HG03378 (cell line): ENCODE data around the gene POLN.

Source experiments
- ATAC-seq: cut with Tn5 transposase; IDR thresholded peaks from one replicate; pipeline ENCODE4 v1.9.1; 2021; ENCODE audit warnings: mild to moderate bottlenecking, moderate library complexity; ENCODE audit not compliant: unreplicated experiment

The POLN gene

GRCh38 chr4:2252530-2253091 lies 10.7 kb upstream of the POLN start:
- ATAC-seq, result no peak

DNA sequence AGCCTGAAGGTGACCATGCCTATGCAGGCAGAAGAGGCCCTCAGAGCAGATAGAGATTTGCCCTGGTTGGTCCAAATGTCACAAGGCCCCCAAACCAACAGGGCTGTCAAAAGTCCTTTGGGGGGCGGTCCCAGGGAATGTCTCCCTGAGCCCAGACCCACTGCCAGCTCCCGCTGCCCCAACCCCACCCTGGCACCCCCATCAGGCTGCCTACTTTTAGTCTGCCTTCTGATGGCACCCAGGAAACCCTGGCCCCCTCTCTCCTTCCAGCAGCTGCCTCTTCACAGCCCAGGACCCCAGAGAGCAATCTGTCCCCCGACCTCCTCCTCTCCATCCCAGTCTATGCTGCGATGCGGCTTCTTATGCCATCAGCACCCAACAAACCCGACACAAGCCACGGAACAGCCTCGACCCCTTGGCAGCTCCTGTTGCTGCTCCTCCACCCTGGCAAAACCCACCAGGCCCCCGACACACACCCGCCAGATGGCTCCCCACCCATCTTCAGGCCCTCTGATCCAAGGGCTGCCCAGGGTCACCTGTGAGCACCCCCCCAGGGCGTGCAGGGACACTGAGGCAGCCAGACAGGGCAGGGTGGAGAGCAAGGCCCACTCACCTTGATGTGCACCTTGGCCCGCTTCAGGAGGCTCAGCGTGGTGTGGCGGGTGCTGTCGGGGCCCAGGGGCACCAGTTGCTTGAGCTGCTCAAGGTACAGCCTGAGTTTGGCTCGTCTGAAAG lies 10.0 kb upstream of the POLN start:
- no peak for ATAC-seq

GRCh38 chr4:2251073-2251794 lies 9.3 kb upstream of the POLN start:
- ATAC-seq, result no peak

DNA sequence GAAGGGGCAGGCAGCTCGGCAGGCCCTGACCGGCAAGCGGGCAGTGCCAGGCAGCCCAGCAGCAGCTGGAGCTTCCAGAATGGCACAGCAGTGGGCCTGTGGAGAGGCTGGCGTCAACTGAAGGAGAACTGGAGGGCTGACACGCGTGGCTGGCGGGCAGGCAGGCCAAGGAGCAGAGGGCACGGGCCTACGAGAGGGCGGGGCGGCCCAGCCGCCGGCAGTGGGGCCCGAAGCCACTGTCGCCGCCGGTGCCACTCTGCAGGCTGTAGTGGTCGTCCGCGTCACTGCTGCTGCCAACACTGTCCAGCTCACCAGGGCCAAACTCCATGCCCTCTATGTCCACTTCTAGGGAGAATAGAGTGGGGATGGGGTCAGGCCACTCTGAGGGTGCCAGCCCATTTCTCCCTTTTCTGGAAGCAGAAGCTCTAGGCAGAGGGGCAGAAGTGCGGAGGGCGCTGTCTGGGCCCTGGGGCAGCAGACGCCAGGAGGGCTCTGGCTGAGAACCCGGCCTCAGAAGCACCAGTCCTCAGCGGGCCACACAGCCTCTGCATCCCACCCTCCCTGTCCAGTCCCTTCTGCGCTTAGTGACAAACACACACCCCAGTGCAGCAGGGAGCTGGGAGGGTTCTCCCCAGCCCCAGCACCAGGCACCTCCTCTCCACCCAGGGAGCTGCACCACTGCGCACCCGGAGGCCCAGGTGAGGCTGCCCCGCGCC lies 8.6 kb upstream of the POLN start:
- no peak for ATAC-seq

- ATAC-seq, result no peak
Observed at GRCh38 chr4:2249526-2250356, 7.8 kb upstream of the POLN start.

GRCh38 chr4:2248821-2249261 lies 6.9 kb upstream of the POLN start:
- no peak for ATAC-seq

- ATAC-seq, result no peak
Observed at GRCh38 chr4:2248044-2248780, 6.3 kb upstream of the POLN start.

- no peak for ATAC-seq
Observed at GRCh38 chr4:2247128-2248043, 5.5 kb upstream of the POLN start.

DNA sequence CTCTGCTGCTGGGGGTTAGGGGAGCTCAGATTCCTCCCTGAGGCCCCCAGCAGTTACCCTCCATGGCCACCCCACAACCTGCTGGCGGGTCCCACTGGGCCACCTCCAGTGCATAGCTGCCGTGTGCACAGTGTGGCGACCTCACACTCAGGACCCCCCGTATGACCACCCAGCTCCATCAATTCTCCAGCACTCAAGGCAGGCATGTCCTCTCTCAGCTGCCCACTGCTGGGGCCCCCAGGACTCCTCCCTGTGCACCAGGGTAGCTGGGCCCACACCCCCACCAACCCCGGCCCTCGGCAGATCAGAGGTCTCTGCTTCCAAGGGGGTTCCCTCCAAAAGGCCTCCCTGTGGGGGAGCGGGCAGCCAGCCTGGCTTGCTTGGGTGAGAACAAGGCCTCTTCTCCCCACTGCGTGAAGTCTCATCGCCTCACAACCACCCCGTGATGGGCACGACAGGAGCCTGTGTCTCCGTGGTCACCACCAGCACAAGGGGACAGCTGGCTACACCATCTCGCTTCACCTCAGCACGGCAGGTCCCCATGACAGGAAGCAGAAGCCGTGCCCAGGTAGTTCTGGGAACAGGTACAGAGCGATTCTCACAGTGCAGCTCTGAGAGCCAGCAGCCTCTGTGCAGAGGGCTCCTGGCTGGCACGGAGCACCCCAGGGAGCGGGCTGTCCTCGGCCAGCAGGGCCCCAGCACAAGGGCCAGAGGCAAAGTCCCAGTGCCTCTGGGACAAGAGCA lies 4.6 kb upstream of the POLN start:
- no peak for ATAC-seq

DNA sequence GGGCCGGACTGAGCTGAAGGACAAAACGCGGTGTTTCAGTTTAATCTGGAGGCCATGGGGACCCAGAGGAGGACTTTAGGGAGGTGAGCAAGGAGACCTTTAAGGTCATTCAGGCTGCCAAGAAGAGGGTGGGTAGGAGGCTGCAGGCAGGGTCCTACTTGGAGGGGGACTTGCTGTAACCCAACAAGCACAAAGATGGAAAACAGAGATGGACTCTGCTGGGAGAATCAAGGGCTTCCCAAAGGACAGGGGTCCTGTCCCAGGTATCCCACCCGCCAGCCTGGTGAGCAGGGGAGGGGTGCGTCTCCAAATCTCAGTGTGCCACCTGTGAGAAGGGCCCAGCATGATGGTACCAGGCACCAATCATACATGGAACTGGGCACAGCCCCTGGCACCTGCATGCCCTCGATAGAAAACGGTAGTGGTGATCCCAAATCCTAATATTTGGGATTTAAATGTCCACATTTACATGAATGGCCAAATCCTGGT lies 3.9 kb upstream of the POLN start:
- ATAC-seq, result no peak

DNA sequence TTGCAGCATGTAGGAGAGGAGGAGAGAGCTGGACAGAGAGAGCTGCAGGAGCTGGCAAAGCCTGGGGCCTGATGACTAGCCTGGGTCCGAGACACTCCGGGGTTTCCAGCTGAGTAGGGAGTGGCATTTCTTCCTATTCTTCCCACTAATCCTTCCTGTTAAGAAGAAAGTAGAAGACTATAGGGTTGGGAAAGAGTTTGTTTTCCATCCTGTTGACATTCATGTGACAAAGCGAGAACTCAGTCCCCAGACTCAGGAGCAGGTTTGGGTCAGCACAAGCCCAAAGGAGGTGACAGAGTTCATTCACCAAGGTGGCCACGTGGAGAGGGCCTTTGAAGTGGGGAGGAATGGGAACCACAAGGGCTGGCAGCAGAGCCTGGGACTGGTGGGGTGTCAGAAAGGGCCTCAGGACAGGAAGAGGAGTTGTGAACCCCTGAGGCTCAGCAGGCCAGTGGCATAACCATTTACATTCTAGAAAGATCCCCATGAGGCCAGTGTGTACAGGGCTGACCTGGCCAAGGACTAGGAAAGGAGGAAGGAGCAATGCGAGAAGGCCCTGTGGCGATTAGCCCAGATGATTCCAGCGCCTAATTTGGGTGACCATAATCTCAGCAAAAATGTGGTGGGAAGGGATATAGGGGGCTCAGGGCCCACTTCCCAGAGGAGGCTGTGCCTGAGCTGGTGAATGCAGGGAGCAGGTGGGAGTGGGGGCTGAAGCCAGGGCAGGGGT lies 3.3 kb upstream of the POLN start:
- ATAC-seq, result no peak

DNA sequence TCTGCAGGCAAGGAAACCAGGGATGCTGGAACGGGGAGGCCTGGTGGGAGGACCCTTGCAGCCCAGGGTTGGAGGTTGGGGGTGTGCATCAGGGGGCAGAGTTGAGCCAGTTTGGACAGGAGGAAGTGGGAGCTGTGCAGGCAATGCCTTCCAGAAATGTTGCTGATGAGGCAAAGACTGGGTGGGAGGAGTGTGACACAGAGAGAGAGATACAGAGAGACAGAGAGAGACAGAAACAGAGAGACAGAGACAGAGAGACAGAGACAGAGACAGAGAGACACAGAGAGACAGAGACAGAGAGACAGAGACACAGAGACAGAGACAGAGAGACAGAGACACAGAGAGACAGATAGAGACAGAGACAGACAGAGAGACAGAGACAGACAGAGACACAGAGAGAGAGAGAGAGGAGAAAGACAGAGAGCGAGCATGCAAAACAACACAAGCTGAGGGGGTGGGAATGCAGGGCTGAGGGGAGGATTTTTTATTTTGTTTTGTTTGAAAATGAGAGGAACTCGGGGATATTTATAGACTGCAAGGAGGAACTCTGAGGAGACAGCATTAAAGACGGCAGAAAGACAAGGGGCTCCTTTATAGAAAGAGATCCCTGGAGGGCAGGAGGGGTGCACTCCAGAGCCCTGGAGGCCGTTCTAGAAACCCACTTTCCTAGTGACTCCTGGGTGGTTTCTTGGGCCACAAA lies 1.9 kb upstream of the POLN start:
- ATAC-seq, result no peak

- ATAC-seq, result no peak
Observed at GRCh38 chr4:2241003-2241402, 918 bp downstream of the POLN start.

DNA sequence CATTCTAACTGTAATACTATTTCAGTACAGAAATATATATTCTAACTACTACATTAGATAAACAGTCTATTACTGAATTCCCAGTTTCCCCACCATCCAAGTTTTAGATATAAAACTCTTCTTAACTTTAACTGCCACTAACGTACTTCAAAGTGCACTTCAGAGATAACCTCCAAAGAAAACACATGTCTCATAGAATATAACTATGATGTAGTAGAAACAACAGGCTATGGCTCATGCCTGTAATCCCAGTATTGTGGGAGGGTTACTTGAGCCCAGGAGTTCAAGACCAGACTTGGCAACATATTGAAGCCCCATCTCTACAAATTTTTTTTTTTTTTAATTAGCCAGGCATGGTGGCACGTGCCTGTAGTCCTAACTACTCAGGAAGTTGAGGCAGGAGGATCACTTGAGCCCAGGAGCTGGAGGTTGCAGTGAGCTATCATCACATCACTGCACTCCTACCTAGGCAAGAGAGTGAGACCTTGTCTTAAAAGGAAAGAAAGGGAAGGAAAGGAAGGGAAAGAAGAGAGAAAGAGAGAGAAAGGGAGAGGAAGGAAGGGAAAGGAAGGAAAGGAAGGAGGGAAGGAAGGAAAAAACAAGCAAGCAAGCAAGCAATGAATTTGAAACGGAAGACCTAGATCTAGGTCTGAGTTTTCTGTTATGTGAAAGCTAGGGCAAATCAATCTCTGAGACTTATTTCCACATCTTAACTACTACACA lies 4.8 kb downstream of the POLN start:
- ATAC-seq, result no peak

DNA sequence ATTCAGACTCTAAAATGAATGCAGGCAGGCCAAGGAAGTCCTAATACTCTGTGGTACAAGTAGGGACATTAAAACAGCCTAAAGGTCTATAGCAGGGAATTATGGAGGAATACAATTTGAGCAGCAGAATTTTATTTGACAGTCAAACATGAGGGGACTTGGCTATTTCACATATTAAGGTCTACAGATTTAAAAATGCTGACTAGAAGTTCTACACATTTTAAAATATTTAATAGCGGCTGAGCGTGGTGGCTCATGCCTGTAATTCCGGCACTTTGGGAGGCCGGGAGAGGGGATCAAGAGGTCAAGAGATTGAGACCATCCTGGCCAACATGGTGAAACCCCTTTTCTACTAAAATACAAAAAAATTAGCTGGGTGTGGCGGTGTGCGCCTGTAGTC lies 10.8 kb downstream of the POLN start:
- ATAC-seq, result no peak

GRCh38 chr4:2226261-2226660 lies 15.7 kb downstream of the POLN start:
- ATAC-seq, result no peak
